ENCODE results near the gene MAPK7.

DNA sequence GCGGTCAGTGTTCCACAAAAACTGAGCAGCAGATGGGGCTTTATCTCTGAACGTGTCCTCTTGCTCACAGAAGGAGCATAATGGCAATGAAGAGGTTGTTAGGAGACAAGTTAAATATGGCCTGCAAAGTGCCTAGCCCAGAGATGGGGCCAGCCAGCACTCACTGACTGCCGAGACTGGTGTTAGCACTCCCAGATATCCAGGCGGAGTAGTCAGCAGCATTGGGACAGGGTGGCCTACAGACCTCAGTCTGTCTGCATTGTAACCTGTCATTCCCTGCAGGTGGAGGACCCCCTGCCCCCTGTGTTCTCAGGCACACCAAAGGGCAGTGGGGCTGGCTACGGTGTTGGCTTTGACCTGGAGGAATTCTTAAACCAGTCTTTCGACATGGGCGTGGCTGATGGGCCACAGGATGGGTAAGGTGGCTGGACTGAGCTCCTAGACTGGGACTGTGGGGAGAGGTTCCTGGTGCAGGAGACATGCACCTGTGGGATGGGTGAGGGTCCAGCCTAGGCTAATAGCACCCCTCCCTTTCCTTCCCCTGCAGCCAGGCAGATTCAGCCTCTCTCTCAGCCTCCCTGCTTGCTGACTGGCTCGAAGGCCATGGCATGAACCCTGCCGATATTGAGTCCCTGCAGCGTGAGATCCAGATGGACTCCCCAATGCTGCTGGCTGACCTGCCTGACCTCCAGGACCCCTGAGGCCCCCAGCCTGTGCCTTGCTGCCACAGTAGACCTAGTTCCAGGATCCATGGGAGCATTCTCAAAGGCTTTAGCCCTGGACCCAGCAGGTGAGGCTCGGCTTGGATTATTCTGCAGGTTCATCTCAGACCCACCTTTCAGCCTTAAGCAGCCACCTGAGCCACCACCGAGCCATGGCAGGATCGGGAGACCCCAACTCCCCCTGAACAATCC, 4.5 kb downstream of the MAPK7 start:
- TF ChIP-seq EZH2phosphoT487 (IDR thresholded peaks at IDR 0.05; ENCODE audit: low read depth, severe bottlenecking, unreplicated experiment) (no peak), EZH2 (IDR thresholded peaks at IDR 0.05; ENCODE audit: borderline replicate concordance) (no peak)
- TF ChIP-seq, protein P1, sequence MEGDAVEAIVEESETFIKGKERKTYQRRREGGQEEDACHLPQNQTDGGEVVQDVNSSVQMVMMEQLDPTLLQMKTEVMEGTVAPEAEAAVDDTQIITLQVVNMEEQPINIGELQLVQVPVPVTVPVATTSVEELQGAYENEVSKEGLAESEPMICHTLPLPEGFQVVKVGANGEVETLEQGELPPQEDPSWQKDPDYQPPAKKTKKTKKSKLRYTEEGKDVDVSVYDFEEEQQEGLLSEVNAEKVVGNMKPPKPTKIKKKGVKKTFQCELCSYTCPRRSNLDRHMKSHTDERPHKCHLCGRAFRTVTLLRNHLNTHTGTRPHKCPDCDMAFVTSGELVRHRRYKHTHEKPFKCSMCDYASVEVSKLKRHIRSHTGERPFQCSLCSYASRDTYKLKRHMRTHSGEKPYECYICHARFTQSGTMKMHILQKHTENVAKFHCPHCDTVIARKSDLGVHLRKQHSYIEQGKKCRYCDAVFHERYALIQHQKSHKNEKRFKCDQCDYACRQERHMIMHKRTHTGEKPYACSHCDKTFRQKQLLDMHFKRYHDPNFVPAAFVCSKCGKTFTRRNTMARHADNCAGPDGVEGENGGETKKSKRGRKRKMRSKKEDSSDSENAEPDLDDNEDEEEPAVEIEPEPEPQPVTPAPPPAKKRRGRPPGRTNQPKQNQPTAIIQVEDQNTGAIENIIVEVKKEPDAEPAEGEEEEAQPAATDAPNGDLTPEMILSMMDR (IDR thresholded peaks at IDR 0.05; ENCODE audit: poor library complexity) = no peak
